IPS-15b (cell line): ENCODE measurements around the gene RBAK.

Experiments used
- H3K27me3 ChIP-seq: one replicate; pipeline ENCODE4 v1.6.1; 2013; ENCODE audit warnings: low read length; ENCODE audit not compliant: control insufficient read depth, insufficient read depth
- H3K36me3 ChIP-seq: one replicate; pipeline ENCODE4 v1.6.1; 2013; ENCODE audit warnings: low read length; ENCODE audit not compliant: control insufficient read depth, insufficient read depth
- H3K4me1 ChIP-seq: one replicate; pipeline ENCODE4 v1.6.1; 2013; ENCODE audit warnings: mild to moderate bottlenecking, low read length; ENCODE audit not compliant: control insufficient read depth, insufficient read depth
- H3K4me3 ChIP-seq: one replicate; pipeline ENCODE4 v1.5.1; 2013; ENCODE audit warnings: low read depth, low read length
- H3K9ac ChIP-seq: one replicate; pipeline ENCODE4 v1.6.1; 2013; ENCODE audit warnings: low read depth, mild to moderate bottlenecking, low read length
- H3K9me3 ChIP-seq: one replicate; pipeline ENCODE4 v1.6.1; 2013; ENCODE audit warnings: mild to moderate bottlenecking, low read length; ENCODE audit not compliant: control insufficient read depth, insufficient read depth

RBAK gene

DNA sequence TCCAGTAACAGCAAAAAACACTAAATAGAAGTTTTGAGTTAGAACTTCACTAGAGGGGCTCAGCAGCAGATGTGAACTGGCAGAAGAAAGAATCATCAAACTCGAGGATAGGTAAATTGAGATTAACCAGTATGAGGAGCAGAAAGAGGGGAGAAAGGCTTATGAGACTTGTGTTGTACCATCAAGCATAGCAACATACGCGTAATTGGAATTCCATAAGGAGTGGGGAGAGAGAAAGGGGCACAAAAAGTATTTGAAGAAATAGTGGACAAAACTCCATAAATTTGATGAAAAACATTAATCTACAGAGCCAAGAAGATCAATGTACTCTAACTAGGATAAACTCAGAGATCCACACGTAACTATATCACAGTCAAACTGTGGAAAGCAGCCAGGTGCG, 48.3 kb downstream of the RBAK start:
- Histone ChIP-seq H3K27me3 (no peaks in the 10 kb centered on the region), H3K9me3 (no peaks in the 10 kb centered on the region), H3K4me3 (no peak overlapping the region), H3K9ac (no peak overlapping the region), H3K36me3 (no peaks in the 10 kb centered on the region), H3K4me1 (no peaks in the 10 kb centered on the region)

- H3K36me3 ChIP-seq, result no peaks in the 10 kb centered on the region
- H3K4me3 ChIP-seq, result no peak overlapping the region
- no peaks in the 10 kb centered on the region for H3K4me1 ChIP-seq
- no peaks in the 10 kb centered on the region for H3K27me3 ChIP-seq
- H3K9ac ChIP-seq, result no peak overlapping the region
- H3K9me3 ChIP-seq, result no peaks in the 10 kb centered on the region
Observed at GRCh38 chr7:5094641-5095040, 49.0 kb downstream of the RBAK start.

- Histone ChIP-seq H3K9me3 (peaks cover 3% of the 10 kb centered on the region), H3K4me1 (no peaks in the 10 kb centered on the region), H3K9ac (no peak overlapping the region), H3K27me3 (no peaks in the 10 kb centered on the region), H3K4me3 (no peak overlapping the region), H3K36me3 (no peaks in the 10 kb centered on the region)
Observed at GRCh38 chr7:5116359-5116758, 70.7 kb downstream of the RBAK start.

- Histone ChIP-seq H3K9me3 (peaks cover 3% of the 10 kb centered on the region), H3K9ac (no peak overlapping the region), H3K4me1 (no peaks in the 10 kb centered on the region), H3K4me3 (no peak overlapping the region), H3K27me3 (no peaks in the 10 kb centered on the region), H3K36me3 (no peaks in the 10 kb centered on the region)
Observed at GRCh38 chr7:5117095-5117970, 71.7 kb downstream of the RBAK start.
